ENCODE results near the gene POLR3A. TPM values are rescaled to one million over a fixed set of nuclear protein-coding genes. Genes with fewer than 3 reads are reported as not detected.

POLR3A gene
- total and polyA plus RNA-seq, 12 donors = 4.2 to 12.5 (median 10.2) TPM

- 83 to 85% methylated on average over 8 of the region's 8 CpGs for WGBS, 2 donors
- Histone ChIP-seq H3K9me3 (peaks cover 0 to 8% (median 0%) of the 10 kb centered on the region in 11 donors), H3K36me3 (no peaks in the 10 kb centered on the region), H3K27ac (no peak overlapping the region), H3K27me3 (peaks cover 0 to 25% (median 0%) of the 10 kb centered on the region in 7 donors), H3K4me1 (peaks cover 0 to 7% (median 5%) of the 10 kb centered on the region in 9 donors), H3K4me3 (no peak overlapping the region)
- TF ChIP-seq, protein P1, sequence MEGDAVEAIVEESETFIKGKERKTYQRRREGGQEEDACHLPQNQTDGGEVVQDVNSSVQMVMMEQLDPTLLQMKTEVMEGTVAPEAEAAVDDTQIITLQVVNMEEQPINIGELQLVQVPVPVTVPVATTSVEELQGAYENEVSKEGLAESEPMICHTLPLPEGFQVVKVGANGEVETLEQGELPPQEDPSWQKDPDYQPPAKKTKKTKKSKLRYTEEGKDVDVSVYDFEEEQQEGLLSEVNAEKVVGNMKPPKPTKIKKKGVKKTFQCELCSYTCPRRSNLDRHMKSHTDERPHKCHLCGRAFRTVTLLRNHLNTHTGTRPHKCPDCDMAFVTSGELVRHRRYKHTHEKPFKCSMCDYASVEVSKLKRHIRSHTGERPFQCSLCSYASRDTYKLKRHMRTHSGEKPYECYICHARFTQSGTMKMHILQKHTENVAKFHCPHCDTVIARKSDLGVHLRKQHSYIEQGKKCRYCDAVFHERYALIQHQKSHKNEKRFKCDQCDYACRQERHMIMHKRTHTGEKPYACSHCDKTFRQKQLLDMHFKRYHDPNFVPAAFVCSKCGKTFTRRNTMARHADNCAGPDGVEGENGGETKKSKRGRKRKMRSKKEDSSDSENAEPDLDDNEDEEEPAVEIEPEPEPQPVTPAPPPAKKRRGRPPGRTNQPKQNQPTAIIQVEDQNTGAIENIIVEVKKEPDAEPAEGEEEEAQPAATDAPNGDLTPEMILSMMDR (IDR thresholded peaks at IDR 0.05) = no peak
- DNase-seq = no peak
- no peak for ATAC-seq
- intact Hi-C loops (cut with DNase I) = no loop called here
Observed at GRCh38 chr10:77932016-77932715, 97.1 kb downstream of the POLR3A start.

DNA sequence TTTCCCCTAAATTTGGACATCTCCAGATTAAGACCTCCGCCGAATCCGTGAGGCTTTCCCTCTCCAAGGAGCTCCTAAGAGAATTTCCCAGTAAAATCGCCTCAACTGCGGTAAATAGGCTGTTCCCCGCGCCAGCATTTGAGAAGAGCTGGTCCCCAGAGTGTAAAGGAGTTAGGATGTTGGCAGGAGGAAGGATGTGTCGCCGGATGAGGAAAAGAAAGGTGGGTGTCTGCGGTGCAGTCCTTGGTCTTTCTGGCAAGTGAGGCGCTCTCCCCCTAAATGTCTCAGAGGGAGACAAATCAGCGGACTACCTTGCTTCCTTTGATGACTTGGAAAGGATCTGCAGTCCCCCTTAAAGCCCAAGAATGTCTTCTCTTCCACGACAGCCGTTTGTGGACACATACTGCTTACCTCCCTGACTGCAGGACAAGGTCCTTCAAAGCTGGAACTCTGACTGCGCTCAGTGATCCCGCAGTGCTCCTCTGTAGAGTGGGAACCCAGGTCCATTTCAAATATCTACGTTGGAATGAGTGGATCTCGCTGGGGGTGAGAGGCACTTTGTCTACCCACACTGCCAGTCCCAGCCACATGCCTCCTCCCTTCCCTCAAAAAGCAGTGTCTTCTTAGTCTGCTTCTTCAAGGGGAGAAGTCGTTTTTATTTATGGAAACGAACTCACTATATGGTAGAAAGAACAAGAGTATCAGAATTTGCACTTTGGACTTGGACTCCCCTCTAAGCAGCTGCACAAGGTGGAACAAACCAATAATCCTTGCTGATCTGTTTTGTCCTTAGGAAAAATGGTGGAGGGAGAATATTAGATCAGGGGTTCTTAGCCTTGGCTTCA lies 101.7 kb downstream of the POLR3A start:
- Histone ChIP-seq H3K36me3 (no peaks in the 10 kb centered on the region), H3K4me1 (peaks cover 10 to 34% (median 19%) of the 10 kb centered on the region in 9 donors), H3K27me3 (peaks cover 0 to 48% (median 0%) of the 10 kb centered on the region in 7 donors), H3K4me3 (peak overlapping the region in 9 of 10 donors; percentile 69 to 97 (median 73)), H3K9me3 (peaks cover 0 to 8% (median 0%) of the 10 kb centered on the region in 11 donors), H3K27ac (peak overlapping the region in 8 of 10 donors; percentile 31 to 79 (median 64))
- 20 to 22% methylated on average over 20 of the region's 20 CpGs for WGBS, 2 donors
- TF ChIP-seq, protein P1 (IDR thresholded peaks at IDR 0.05) = no peak
- DNase-seq (no peak), ATAC-seq (peak in 1 of 8 donors; percentile 19)
- intact Hi-C loops (cut with DNase I) = loop anchor here in 4 of 10 donors (5.0 kb wide), 2 partner anchors 45 to 80 kb away; no protein-coding TSS in a partner anchor

DNA sequence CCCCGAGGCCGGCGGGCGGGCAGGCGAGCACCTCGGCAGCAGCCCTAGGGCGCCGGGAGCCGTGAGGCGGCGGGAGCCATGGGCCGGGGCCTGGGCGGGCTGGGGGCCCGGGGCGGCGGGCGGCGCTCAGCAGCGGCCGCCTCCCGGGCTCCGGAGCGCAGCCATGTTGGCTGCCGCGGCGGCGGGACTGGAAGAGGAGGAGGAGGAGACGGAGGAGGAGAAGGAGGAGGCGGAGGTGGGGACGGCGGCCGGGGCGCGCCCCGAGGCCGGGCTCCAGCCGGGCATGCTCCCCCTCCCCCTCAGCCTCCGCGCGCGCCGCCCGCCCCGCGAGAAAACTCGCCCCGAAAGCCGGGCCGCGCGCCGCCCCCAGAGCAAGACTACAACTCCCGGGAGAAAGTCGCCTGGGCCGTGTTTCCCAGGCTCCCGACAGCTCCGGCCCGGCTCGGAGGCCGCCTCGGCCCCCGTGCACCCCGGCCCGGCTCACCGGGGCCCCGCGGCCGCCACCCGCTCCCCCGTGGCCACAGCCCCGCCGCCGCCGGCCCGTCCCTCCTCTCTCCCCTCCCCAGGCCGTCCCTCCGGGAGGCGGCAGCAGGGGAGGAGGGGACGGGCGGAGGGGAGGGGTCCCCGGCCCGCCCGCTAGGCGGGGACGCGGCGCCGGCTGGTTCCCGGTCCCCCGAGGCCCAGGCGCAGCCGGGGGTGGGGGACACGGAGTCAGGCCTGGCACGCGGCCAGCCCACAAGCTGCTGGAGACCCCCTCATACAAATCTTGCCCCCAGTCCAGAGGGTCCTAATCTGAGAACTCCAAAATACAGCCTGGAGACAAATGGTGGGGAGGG lies 102.5 kb downstream of the POLR3A start, which contains the start of gene DLG5:
DLG5 (minus strand) TSS at position 190 of the 836 bp plus-strand sequence. CDS start 235 bp downstream, outside the sequence.
- peak; percentile 73 to 89 (median 82) for ATAC-seq
- TF ChIP-seq, protein P1 (IDR thresholded peaks at IDR 0.05) = peak in 1 of 9 donors; percentile 22
- peaks cover 10 to 34% (median 19%) of the 10 kb centered on the region in 9 donors for H3K4me1 ChIP-seq
- peaks cover 0 to 48% (median 0%) of the 10 kb centered on the region in 7 donors for H3K27me3 ChIP-seq
- peak within 1 kb of the TSS; percentile 69 to 97 (median 74) for H3K4me3 ChIP-seq
- H3K9me3 ChIP-seq = peaks cover 0 to 8% (median 0%) of the 10 kb centered on the region in 11 donors
- H3K27ac ChIP-seq = peak within 1 kb of the TSS in 9 of 10 donors; percentile 34 to 79 (median 65)
- intact Hi-C loops (cut with DNase I) = loop anchor here in 4 of 10 donors (5.0 kb wide), 2 partner anchors 46 to 79 kb away; no protein-coding TSS in a partner anchor
- DNase-seq = peak; percentile 66 to 77
- 0 to 1% methylated on average over 52 to 94 of the region's 95 CpGs for whole genome bisulfite sequencing, 2 donors
- no peaks in the 10 kb centered on the region for H3K36me3 ChIP-seq
